HepG2 (cell line): ENCODE results near the gene IFIT3. TPM values are rescaled to one million over a fixed set of nuclear protein-coding genes. Genes with fewer than 3 reads are reported as not detected.

ENCODE experiments used
- ATAC-seq: fragments of 200-7000 bp; cut with Tn5 transposase; 3 replicates; pipeline ENCODE4 v1.9.1; 2020; ENCODE audit warnings: mild to moderate bottlenecking, moderate library complexity
- BruUV-seq: library from RNA; stranded (reverse); fragments of 400-500 nt; replicated peaks from 2 replicates; lab custom pipeline; 2021; lab: Mats Ljungman, UMichigan
- CTCF ChIA-PET: fragments of 300-600 bp; formaldehyde crosslinking; extraction: SDS; loops from one replicate; lab custom pipeline; 2021; ENCODE audit warnings: low total read pairs, inconsistent platforms, low intra/inter-chr PET ratio; lab: Yijun Ruan, JAX
- POLR2A ChIA-PET: fragments of 350-600 bp; sonication (Branson Sonifier 250); formaldehyde crosslinking; loops from one replicate; lab custom pipeline; 2020; ENCODE audit warnings: antibody characterized with exemption, inconsistent platforms; lab: Yijun Ruan, JAX
- DNase-seq: peaks from one replicate; pipeline ENCODE4 v3.0.0-alpha.2; 2015; ENCODE audit warnings: low spot score
- FAIRE-seq: peaks from 3 replicates; lab custom pipeline; 2011; peaks lifted over from hg19 to GRCh38; lab: Jason Lieb, UNC
- H2AFZ ChIP-seq: one replicate; pipeline ENCODE4 v1.6.1; 2011; ENCODE audit warnings: low read length, inconsistent platforms
- H3K27ac ChIP-seq: fragments of 300-600 bp; 3 replicates; pipeline ENCODE4 v1.8.0; 2011; ENCODE audit warnings: mixed run types, mild to moderate bottlenecking, mixed read lengths, low read length, inconsistent platforms; ENCODE audit not compliant: insufficient read depth; ENCODE audit errors: extremely low read length
- H3K27me3 ChIP-seq, 2 experiments: fragments of 200-600 bp in 1 of 2; 2 replicates in 1 of 2; 3 replicates in 1 of 2; pipeline versions ENCODE4 v1.6.0 to v1.8.0; 2011; ENCODE audit warnings: low read length in 2 of 2, mild to moderate bottlenecking in 2 of 2, moderate library complexity in 2 of 2, inconsistent platforms in 1 of 2; ENCODE audit not compliant: insufficient read depth in 2 of 2, control insufficient read depth in 1 of 2
- H3K36me3 ChIP-seq, 2 experiments: fragments of 200-600 bp in 1 of 2; replicated peaks in 1 of 2; 2 replicates in 1 of 2; 3 replicates in 1 of 2; pipeline versions ENCODE4 v1.5.1 to v1.8.0; 2011; ENCODE audit warnings: low read length in 2 of 2, inconsistent platforms in 1 of 2; ENCODE audit not compliant: insufficient read depth in 2 of 2, control insufficient read depth in 1 of 2
- H3K4me1 ChIP-seq: 2 replicates; pipeline ENCODE4 v1.5.1; 2012; ENCODE audit warnings: low read length, inconsistent platforms; ENCODE audit not compliant: insufficient read depth
- H3K4me2 ChIP-seq: 2 replicates; pipeline ENCODE4 v1.6.0; 2011; ENCODE audit warnings: low read depth, low read length, inconsistent platforms
- H3K4me3 ChIP-seq, 3 experiments: fragments of 200-600 bp in 1 of 3; sonication (generic), shearing (Covaris generic) in 1 of 3; replicated peaks in 1 of 3; 2 replicates each; pipeline ENCODE4 v1.5.1; 2011 to 2016; ENCODE audit warnings: low read length in 3 of 3, inconsistent platforms in 2 of 3, low read depth in 2 of 3, mild to moderate bottlenecking in 2 of 3, control low read depth in 1 of 3, mixed read lengths in 1 of 3; ENCODE audit not compliant: insufficient read depth in 1 of 3
- H3K79me2 ChIP-seq: one replicate; pipeline ENCODE4 v1.6.1; 2011; ENCODE audit warnings: low read length, inconsistent platforms; ENCODE audit not compliant: insufficient read depth
- H3K9ac ChIP-seq: 2 replicates; pipeline ENCODE4 v1.6.0; 2011; ENCODE audit warnings: mild to moderate bottlenecking, low read depth, low read length, inconsistent platforms; ENCODE audit not compliant: insufficient read depth
- H3K9me3 ChIP-seq: 2 replicates; pipeline ENCODE4 v1.5.1; 2012; ENCODE audit warnings: mild to moderate bottlenecking, low read length
- H4K20me1 ChIP-seq: 2 replicates; pipeline ENCODE4 v1.6.0; 2011; ENCODE audit warnings: inconsistent platforms, mild to moderate bottlenecking, low read length, moderate library complexity; ENCODE audit not compliant: insufficient read depth
- KLF12 ChIP-seq: sonication (generic); formaldehyde crosslinking; IDR thresholded peaks from 2 replicates; pipeline ENCODE4 v1.4.0; 2020; ENCODE audit warnings: missing genetic modification reagents, borderline replicate concordance
- MED8 ChIP-seq: sonication (generic); formaldehyde crosslinking; IDR thresholded peaks from 2 replicates; pipeline ENCODE4 v1.8.1; 2023; ENCODE audit warnings: mild to moderate bottlenecking, missing genetic modification reagents; ENCODE audit not compliant: insufficient replicate concordance
- RAD51 ChIP-seq: fragments of 450-650 bp; IDR thresholded peaks from 2 replicates; pipeline ENCODE4 v1.6.1; 2016; ENCODE audit warnings: borderline replicate concordance
- SPEN ChIP-seq: sonication (generic); formaldehyde crosslinking; IDR thresholded peaks from 2 replicates; pipeline ENCODE4 v1.5.1; 2020; ENCODE audit warnings: low read depth, mild to moderate bottlenecking, missing genetic modification reagents
- WGBS: methylation state at CpG from one replicate; pipeline ENCODE4 v1.1.6; 2017; ENCODE audit warnings: low lambda C conversion rate; 5-methylcytosine and 5-hydroxymethylcytosine counted together
- in situ Hi-C: cut with HindIII; loops from 2 replicates; pipeline ENCODE4 v1.10.0; 2017; ENCODE audit warnings: low pct_unique_long_range_greater_than_20kb; ENCODE audit not compliant: extremely low pct_ligation_motif_present
- intact Hi-C: fragments of 100-400 bp; cut with micrococcal nuclease; formaldehyde crosslinking; loops from one replicate; pipeline ENCODE4 v1.10.0; 2022; ENCODE audit not compliant: unreplicated experiment
- polyA plus RNA-seq, 8 experiments: library from polyadenylated mRNA; depleted of rRNA in 3 of 8; stranded (reverse) in 7 of 8; unstranded in 1 of 8; fragments of >200 nt; fragmentation: Illumina TruSeq in 4 of 8; extraction: Trizol in 4 of 8; gene quantifications; 2 replicates each; pipeline versions ENCODE4 v1.2.1 to v1.2.3, GENCODE V29; 2011 to 2016; ENCODE audit warnings: low read depth in 4 of 8, missing spikeins in 1 of 8, mixed read lengths in 1 of 8; ENCODE audit not compliant: insufficient read depth in 1 of 8
- total RNA-seq, 5 experiments: library from RNA; depleted of rRNA; stranded (reverse); fragments of >200 nt; fragmentation: Illumina TruSeq; extraction: Trizol; gene quantifications; 2 replicates each; pipeline ENCODE4 v1.2.3, GENCODE V29; 2016; ENCODE audit warnings: low read depth in 1 of 5
- TF ChIP-seq, protein P1 (sequence below): sonication (generic); formaldehyde crosslinking; IDR thresholded peaks from 2 replicates; pipeline ENCODE4 v1.4.0; 2020; ENCODE audit warnings: missing genetic modification reagents, borderline replicate concordance

IFIT3 gene
- total and polyA plus RNA-seq, 2 of the 13 experiments (the other 11 are each of a cell fraction or from before 2014, with no cell fraction given): 0.48 to 3.1 TPM

DNA sequence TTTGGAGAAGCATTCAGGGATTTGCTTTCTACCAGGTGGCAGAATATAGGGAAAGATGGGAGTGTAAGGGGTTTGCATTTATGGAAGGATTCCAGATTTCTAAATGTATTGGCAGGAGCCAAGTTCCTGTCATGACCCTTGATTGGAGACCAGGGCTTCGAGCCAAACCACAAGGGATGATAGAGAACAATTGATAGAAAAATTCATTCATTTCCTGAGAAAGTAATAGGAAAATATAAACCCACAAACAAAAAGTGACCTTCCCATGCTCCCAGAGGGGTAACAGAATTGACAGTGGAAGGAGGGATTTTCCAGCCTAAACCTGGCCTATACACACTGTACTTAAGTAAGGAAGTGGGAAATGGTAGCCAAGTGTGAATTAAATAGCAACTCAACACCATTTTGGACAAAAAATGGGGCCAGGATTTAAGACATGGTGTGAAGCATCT is 48.4 kb upstream of the IFIT3 start (continued):
- TF ChIP-seq, protein P1, sequence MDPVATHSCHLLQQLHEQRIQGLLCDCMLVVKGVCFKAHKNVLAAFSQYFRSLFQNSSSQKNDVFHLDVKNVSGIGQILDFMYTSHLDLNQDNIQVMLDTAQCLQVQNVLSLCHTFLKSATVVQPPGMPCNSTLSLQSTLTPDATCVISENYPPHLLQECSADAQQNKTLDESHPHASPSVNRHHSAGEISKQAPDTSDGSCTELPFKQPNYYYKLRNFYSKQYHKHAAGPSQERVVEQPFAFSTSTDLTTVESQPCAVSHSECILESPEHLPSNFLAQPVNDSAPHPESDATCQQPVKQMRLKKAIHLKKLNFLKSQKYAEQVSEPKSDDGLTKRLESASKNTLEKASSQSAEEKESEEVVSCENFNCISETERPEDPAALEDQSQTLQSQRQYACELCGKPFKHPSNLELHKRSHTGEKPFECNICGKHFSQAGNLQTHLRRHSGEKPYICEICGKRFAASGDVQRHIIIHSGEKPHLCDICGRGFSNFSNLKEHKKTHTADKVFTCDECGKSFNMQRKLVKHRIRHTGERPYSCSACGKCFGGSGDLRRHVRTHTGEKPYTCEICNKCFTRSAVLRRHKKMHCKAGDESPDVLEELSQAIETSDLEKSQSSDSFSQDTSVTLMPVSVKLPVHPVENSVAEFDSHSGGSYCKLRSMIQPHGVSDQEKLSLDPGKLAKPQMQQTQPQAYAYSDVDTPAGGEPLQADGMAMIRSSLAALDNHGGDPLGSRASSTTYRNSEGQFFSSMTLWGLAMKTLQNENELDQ (CRISPR knock-in tag): no peak
- TF ChIP-seq MED8 (CRISPR knock-in tag): no peak

DNA sequence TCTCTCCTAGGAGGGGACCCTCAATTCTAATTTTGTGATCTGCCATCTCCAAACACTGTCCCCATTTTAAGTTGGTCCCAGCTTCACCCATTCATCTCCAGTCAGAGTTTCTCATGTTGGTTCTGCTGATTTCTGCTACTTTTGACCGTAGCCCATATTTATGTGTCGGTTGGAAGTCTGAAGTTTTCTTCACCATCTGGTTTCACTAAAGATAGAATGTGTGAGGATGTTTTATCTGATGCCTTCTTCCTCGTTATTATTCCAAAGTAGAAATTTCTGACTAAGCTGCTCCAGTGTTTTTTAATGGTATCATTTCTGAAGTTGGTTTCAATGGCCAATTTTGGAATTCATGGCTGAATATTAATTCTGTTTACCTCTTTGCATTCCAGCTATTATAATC is 47.3 kb upstream of the IFIT3 start:
- DNase-seq (no peak), FAIRE-seq (no peak), ATAC-seq (no peak)
- Histone ChIP-seq H4K20me1 (no peaks in the 10 kb centered on the region), H3K79me2 (no peaks in the 10 kb centered on the region), H3K36me3 (no peaks in the 10 kb centered on the region), H3K27me3 (no peaks in the 10 kb centered on the region; a peak in 1 of 5 replicates), H3K9me3 (no peaks in the 10 kb centered on the region), H3K4me2 (no peak overlapping the region), H3K9ac (no peak overlapping the region), H3K4me1 (peaks cover 35% of the 10 kb centered on the region), H2AFZ (no peak overlapping the region), H3K4me3 (no peak overlapping the region), H3K27ac (no peak overlapping the region)
- intact Hi-C loops: no loop called here
- 74% methylated on average over 3 of the region's 3 CpGs for WGBS
- TF ChIP-seq KLF12 (no peak), RAD51 (no peak), SPEN (CRISPR knock-in tag) (no peak)
- BruUV-seq: no TSS peak
- ChIA-PET CTCF (no interaction called here), POLR2A (no interaction called here)
- in situ Hi-C loops: no loop called here
